IPS-18c (cell line): ENCODE measurements around the gene DRC1.

Source experiments
- H3K4me3 ChIP-seq: 2 replicates; pipeline ENCODE4 v1.7.0; 2013; ENCODE audit warnings: low read depth, mild to moderate bottlenecking, low read length, moderate library complexity; ENCODE audit not compliant: insufficient read depth
- H3K9me3 ChIP-seq: one replicate; pipeline ENCODE4 v1.6.1; 2013; ENCODE audit warnings: mild to moderate bottlenecking, low read length, moderate library complexity; ENCODE audit not compliant: control insufficient read depth, insufficient read depth

DRC1 gene

GRCh38 chr2:26455670-26456439 lies 54.1 kb downstream of the DRC1 start:
- Histone ChIP-seq H3K9me3 (no peaks in the 10 kb centered on the region), H3K4me3 (no peak overlapping the region)

- Histone ChIP-seq H3K4me3 (no peak overlapping the region), H3K9me3 (no peaks in the 10 kb centered on the region)
Observed at GRCh38 chr2:26456440-26457250, 54.9 kb downstream of the DRC1 start.

GRCh38 chr2:26457251-26457666 lies 55.5 kb downstream of the DRC1 start:
- H3K9me3 ChIP-seq, result no peaks in the 10 kb centered on the region
- no peak overlapping the region for H3K4me3 ChIP-seq

GRCh38 chr2:26457695-26458364 lies 56.1 kb downstream of the DRC1 start:
- Histone ChIP-seq H3K9me3 (no peaks in the 10 kb centered on the region), H3K4me3 (no peak overlapping the region)

GRCh38 chr2:26458365-26459042 lies 56.8 kb downstream of the DRC1 start:
- Histone ChIP-seq H3K9me3 (no peaks in the 10 kb centered on the region), H3K4me3 (no peak overlapping the region)

GRCh38 chr2:26459991-26460612 lies 58.4 kb downstream of the DRC1 start:
- Histone ChIP-seq H3K9me3 (no peaks in the 10 kb centered on the region), H3K4me3 (no peak overlapping the region)

- no peaks in the 10 kb centered on the region for H3K9me3 ChIP-seq
Observed at GRCh38 chr2:26460613-26461031, 58.9 kb downstream of the DRC1 start.

GRCh38 chr2:26461601-26462023 lies 59.9 kb downstream of the DRC1 start:
- Histone ChIP-seq H3K4me3 (no peak overlapping the region), H3K9me3 (no peaks in the 10 kb centered on the region)

More at GRCh38 chr2:26460613-26461031, 58.9 kb downstream of the DRC1 start:
- H3K4me3 ChIP-seq, result no peak overlapping the region

- Histone ChIP-seq H3K9me3 (no peaks in the 10 kb centered on the region), H3K4me3 (no peak overlapping the region)
Observed at GRCh38 chr2:26462100-26462499, 60.4 kb downstream of the DRC1 start.

GRCh38 chr2:26462511-26463243 lies 61.0 kb downstream of the DRC1 start:
- Histone ChIP-seq H3K9me3 (no peaks in the 10 kb centered on the region), H3K4me3 (no peak overlapping the region)

- Histone ChIP-seq H3K4me3 (no peak overlapping the region), H3K9me3 (no peaks in the 10 kb centered on the region)
Observed at GRCh38 chr2:26463244-26464192, 61.8 kb downstream of the DRC1 start.

GRCh38 chr2:26464390-26465265 lies 62.9 kb downstream of the DRC1 start:
- no peak overlapping the region for H3K4me3 ChIP-seq

GRCh38 chr2:26465266-26465925 lies 63.7 kb downstream of the DRC1 start:
- no peaks in the 10 kb centered on the region for H3K9me3 ChIP-seq

More at GRCh38 chr2:26464390-26465265, 62.9 kb downstream of the DRC1 start:
- no peaks in the 10 kb centered on the region for H3K9me3 ChIP-seq

GRCh38 chr2:26465981-26466471 lies 64.3 kb downstream of the DRC1 start:
- no peaks in the 10 kb centered on the region for H3K9me3 ChIP-seq

More at GRCh38 chr2:26465266-26465925, 63.7 kb downstream of the DRC1 start:
- no peak overlapping the region for H3K4me3 ChIP-seq

More at GRCh38 chr2:26465981-26466471, 64.3 kb downstream of the DRC1 start:
- H3K4me3 ChIP-seq, result no peak overlapping the region
